Islet precursor cell (in vitro differentiated cells): ENCODE data around the gene NT5M.

Experiments used
- DNase-seq: peaks from one replicate; pipeline ENCODE4 v3.0.0-alpha.2; 2018

NT5M gene

GRCh38 chr17:17355426-17355825, 52.3 kb downstream of the NT5M start:
- DNase-seq, result peak; percentile 49

- DNase-seq, result peak; percentile 94
Measured at GRCh38 chr17:17356149-17356930, 53.2 kb downstream of the NT5M start.

- peak; percentile 40 for DNase-seq
Measured at GRCh38 chr17:17356931-17357270, 53.7 kb downstream of the NT5M start.

GRCh38 chr17:17358060-17358751, 55.0 kb downstream of the NT5M start:
- peak; percentile 41 for DNase-seq

- DNase-seq, result no peak
Measured at GRCh38 chr17:17358866-17359265, 55.7 kb downstream of the NT5M start.

GRCh38 chr17:17359271-17359670, 56.1 kb downstream of the NT5M start:
- DNase-seq, result peak; percentile 35

GRCh38 chr17:17360087-17360730, 57.0 kb downstream of the NT5M start:
- no peak for DNase-seq

- peak; percentile 52 for DNase-seq
Measured at GRCh38 chr17:17361543-17361866, 58.3 kb downstream of the NT5M start.

GRCh38 chr17:17361867-17362539, 58.8 kb downstream of the NT5M start:
- DNase-seq, result peak; percentile 59

GRCh38 chr17:17362540-17362930, 59.4 kb downstream of the NT5M start:
- DNase-seq, result no peak

GRCh38 chr17:17363638-17364337, 60.6 kb downstream of the NT5M start:
- DNase-seq, result peak; percentile 54

- peak; percentile 53 for DNase-seq
Measured at GRCh38 chr17:17364338-17364667, 61.1 kb downstream of the NT5M start.

GRCh38 chr17:17365476-17366110, 62.4 kb downstream of the NT5M start:
- no peak for DNase-seq

- DNase-seq, result no peak
Measured at GRCh38 chr17:17366235-17366634, 63.1 kb downstream of the NT5M start.

- no peak for DNase-seq
Measured at GRCh38 chr17:17366941-17367875, 64.0 kb downstream of the NT5M start.

GRCh38 chr17:17367931-17368330, 64.8 kb downstream of the NT5M start:
- DNase-seq, result no peak

GRCh38 chr17:17370711-17371110, 67.5 kb downstream of the NT5M start:
- no peak for DNase-seq

GRCh38 chr17:17372856-17373520, 69.8 kb downstream of the NT5M start:
- DNase-seq, result no peak

GRCh38 chr17:17375841-17376240, 72.7 kb downstream of the NT5M start:
- DNase-seq, result no peak

GRCh38 chr17:17376362-17376761, 73.2 kb downstream of the NT5M start:
- DNase-seq, result no peak
